ENCODE data around the gene ALX3.

The ALX3 gene

DNA sequence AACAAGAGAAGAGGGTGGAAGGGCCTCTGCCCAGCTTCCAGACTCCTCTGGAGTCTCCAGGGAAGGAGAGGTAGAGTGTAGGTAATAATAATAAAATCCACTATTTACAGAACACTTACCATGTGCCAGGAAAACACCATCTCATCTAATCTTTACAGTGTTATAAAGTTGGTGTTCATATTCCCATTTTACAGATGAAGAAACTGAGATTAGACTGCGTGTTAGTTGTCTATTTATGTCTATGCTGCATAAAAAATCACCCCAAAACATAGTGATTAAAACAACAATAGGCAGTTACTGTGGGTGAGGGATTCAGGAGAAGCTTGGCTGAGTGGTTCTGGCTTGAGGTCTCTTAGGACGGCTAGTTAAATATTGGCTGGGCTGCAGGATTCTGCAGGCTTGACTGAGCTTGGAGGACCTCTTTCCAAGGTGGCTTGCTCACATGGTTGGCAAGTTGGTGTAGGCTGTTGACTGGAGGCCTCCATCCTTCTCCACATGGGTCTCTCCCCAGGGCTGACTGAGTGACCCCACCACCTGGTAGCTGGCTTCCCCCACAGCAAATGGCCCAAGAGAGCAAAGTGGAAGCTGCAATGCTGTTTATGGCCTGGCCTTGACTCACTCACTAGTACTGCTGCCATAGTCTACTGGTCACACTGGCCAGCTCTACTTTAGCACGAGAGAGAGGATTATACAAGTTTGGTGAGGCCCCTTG, 6.5 kb upstream of the ALX3 start:
- TF ChIP-seq, protein P1, sequence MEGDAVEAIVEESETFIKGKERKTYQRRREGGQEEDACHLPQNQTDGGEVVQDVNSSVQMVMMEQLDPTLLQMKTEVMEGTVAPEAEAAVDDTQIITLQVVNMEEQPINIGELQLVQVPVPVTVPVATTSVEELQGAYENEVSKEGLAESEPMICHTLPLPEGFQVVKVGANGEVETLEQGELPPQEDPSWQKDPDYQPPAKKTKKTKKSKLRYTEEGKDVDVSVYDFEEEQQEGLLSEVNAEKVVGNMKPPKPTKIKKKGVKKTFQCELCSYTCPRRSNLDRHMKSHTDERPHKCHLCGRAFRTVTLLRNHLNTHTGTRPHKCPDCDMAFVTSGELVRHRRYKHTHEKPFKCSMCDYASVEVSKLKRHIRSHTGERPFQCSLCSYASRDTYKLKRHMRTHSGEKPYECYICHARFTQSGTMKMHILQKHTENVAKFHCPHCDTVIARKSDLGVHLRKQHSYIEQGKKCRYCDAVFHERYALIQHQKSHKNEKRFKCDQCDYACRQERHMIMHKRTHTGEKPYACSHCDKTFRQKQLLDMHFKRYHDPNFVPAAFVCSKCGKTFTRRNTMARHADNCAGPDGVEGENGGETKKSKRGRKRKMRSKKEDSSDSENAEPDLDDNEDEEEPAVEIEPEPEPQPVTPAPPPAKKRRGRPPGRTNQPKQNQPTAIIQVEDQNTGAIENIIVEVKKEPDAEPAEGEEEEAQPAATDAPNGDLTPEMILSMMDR (conservative IDR thresholded peaks at IDR 0.05; ENCODE audit: control insufficient read depth, insufficient read depth, low read depth, low read length), result no peak
- H3K4me3 ChIP-seq (ENCODE audit: control insufficient read depth, low read depth, low read length), result no peak overlapping the region
- DNase-seq (ENCODE audit: low read depth), result no peak

DNA sequence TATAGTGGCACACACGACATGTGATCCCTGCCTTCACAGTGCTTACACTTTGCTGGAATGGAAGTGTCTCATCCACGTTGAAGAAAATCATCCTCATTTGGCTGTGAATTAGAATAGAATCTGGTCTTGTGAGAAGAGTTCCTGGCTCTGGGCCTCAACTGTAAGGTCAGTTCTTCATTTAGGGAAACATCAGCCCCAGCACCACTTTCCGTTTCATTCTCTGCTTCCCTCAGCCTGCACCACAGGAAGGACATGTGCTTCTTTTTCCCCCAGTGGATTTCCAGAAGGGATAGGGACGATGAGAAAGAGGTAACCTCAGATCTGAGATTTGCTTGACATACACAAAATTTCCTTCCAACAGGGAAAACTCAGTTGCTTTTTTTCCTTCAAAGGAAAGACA, 3.7 kb upstream of the ALX3 start:
- TF ChIP-seq, protein P1 (conservative IDR thresholded peaks at IDR 0.05; ENCODE audit: control insufficient read depth, insufficient read depth, low read depth, low read length), result no peak
- H3K4me3 ChIP-seq (ENCODE audit: control insufficient read depth, low read depth, low read length), result no peak overlapping the region
- DNase-seq (ENCODE audit: low read depth), result no peak

DNA sequence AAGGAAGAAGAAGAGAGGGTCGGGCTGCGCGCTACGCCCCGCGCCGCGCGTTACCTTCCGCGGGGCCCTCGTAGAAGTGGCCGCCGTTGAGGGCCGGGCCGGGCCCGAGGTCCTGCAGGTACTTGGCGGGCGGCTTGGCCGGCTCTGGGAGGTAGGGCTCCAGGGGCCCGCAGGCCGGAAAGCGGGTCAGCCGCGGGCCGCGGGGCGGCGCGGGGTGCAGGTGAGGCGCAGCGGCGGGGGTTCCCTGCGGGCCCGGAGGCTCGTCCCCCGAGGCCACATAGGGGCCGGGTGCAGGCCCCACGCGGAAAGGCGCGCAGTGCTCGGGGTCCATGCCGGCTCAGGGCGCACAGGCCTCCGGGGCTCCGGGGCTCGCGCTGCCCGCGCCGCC, 196 bp downstream of the ALX3 start:
- H3K4me3 ChIP-seq (ENCODE audit: control insufficient read depth, low read depth, low read length), result no peak overlapping the region
- DNase-seq (ENCODE audit: low read depth), result no peak
- TF ChIP-seq, protein P1 (conservative IDR thresholded peaks at IDR 0.05; ENCODE audit: control insufficient read depth, insufficient read depth, low read depth, low read length), result no peak

DNA sequence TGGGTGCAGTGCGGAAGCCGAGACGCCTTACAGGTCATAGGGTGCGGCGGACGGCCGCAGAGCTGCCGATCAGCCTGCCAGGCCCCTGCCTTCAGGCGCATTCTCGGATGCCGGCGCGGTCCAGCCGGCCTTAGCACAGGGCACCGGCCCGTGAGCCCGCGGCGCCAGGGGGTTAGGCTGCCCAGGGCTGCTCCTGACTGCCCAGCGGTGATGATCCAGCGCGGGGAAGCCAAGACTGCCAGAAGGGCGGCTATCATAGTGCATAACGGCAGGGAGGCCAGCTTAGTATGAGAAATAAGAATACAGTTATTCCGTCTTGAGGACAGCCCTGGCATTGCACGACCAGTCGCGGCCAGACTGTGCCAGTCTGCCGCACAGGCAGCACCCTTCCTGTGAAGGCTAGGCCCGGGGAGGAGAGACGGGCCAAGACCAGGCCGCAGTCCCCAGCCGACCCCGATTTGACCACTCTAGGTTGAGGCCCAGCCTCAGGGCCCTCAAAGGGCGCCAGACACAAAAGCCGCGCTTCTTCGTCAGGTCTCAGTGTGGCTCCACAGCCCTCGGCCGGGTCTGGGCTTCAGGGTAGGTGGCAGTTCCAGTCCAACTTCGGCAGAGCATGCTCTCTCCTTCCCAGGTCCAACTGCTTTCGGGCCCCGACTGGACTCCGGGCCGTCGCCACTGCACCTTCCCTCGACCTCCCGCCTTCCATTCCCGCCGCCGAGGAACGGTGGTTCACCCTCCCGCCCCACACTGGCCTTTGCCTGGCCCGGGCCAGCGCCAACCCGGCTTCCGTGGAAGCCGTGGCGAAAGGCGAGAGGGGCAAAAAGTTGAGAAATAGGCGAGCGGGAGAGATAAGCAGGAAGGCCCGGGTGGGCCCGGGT, 829 bp downstream of the ALX3 start:
- TF ChIP-seq, protein P1 (conservative IDR thresholded peaks at IDR 0.05; ENCODE audit: control insufficient read depth, insufficient read depth, low read depth, low read length), result no peak
- no peak overlapping the region for H3K4me3 ChIP-seq (ENCODE audit: control insufficient read depth, low read depth, low read length)
- no peak for DNase-seq (ENCODE audit: low read depth)

DNA sequence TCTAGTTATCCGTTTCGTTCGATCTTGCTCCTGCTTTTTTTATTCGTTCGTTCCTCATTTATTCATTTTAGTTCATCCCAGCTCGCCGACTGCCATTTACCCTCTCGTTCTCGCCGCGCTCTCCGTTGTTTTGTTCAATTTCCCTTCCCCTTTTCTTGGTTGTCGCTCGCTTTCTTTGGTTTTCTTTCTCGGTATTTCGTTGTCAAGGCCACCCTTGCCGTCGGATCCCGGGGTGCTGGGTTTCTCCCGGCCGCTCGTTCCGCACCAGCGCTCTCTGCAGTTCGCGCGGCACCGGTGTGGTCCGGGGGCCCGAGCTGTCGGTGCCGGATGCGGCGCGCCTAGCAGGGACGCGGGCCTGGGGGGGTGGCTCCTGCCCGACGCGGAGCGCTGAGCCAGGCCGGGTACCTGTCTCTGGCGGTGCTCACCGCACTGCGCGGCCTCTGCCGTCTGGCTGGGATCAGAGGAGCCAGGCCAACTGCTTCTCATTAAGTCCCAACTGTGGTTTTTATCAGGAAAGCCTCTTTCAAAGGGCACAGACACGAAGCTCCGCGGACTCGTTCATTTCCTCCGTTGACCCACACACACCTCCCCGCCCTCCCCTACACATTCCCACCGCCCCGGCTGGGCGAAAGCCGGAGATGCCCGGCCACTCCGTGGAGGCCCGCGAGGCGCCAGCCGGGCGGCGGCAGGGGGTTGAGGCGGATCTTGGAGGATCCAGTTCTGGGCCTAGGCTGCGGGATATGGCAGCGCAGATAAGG, 1.6 kb downstream of the ALX3 start:
- TF ChIP-seq, protein P1 (conservative IDR thresholded peaks at IDR 0.05; ENCODE audit: control insufficient read depth, insufficient read depth, low read depth, low read length), result no peak
- H3K4me3 ChIP-seq (ENCODE audit: control insufficient read depth, low read depth, low read length), result no peak overlapping the region
- no peak for DNase-seq (ENCODE audit: low read depth)

DNA sequence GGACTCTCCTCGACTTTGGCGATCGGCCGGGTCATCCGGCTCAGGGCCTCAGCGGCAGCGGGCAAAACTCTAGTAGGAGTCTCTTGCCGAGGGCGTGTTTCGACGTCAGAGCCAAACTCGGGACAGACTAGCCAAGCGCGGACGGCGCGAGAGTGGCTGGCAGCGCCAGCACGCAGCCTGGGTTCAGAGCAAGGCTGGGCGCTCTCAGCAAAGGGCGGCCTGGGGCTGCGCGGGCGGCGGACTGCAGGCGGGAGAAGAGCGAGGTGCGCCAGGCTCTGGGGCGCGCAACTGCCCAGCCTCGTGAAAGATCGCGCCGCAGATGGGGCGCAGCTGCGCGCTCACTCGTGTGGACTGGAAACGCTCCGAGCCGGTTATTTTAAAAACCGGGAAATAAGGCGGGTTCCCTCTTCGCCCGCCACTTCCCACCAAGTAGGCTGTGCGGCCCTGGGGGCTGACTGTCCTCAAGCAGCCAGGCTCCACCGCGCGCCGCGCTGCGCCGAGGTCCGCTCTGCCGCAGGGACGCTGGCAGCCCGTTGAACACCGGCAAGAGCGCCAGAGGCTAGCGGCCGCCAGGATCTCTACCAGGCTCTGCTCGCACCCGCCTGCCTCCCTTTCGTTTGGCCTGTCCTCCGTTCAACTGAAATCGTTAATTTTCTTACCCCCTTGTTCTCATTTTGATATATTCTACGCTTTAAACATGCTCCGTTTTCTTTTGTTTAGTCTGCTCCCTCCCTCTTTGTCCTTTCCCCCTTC, 2.4 kb downstream of the ALX3 start:
- TF ChIP-seq, protein P1 (conservative IDR thresholded peaks at IDR 0.05; ENCODE audit: control insufficient read depth, insufficient read depth, low read depth, low read length), result no peak
- DNase-seq (ENCODE audit: low read depth), result no peak
- no peak overlapping the region for H3K4me3 ChIP-seq (ENCODE audit: control insufficient read depth, low read depth, low read length)

Data from fibroblast of mammary gland (primary cell).